ENCODE data around the gene CD22.

Gene CD22

GRCh38 chr19:35315883-35316282 lies 13.1 kb upstream of the CD22 start:
- no peak for DNase-seq

DNA sequence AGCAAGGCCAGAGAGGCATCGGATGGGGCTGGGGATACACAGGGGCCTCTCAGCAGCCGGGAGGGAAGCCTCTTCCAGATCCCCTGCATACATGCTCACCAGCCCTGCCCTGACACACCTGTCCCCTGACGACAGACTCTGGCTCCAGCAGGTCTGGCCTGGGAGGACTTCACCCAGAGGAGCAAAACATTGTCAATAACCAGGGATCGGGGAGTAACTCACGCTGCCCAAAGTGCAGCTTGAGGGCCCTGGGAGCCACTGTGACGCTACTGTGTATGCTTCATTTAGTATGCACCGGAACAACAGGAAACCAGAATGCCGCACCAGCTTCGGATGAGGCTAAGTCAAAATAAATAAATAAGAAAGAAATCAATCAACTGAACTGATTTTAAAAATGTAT lies 12.4 kb upstream of the CD22 start:
- DNase-seq = no peak

- DNase-seq = no peak
Observed at GRCh38 chr19:35317464-35318043, 11.4 kb upstream of the CD22 start.

GRCh38 chr19:35318679-35319448 lies 10.1 kb upstream of the CD22 start:
- DNase-seq = peak in 1 of 2 donors; percentile 75

- DNase-seq = peak in 1 of 2 donors; percentile 26
Observed at GRCh38 chr19:35320065-35320713, 8.8 kb upstream of the CD22 start.

GRCh38 chr19:35321291-35321690 lies 7.7 kb upstream of the CD22 start:
- DNase-seq = no peak

GRCh38 chr19:35322014-35322413 lies 7.0 kb upstream of the CD22 start:
- no peak for DNase-seq

- no peak for DNase-seq
Observed at GRCh38 chr19:35327642-35328041, 1.3 kb upstream of the CD22 start.

- no peak for DNase-seq
Observed at GRCh38 chr19:35329323-35329722, 336 bp downstream of the CD22 start.

DNA sequence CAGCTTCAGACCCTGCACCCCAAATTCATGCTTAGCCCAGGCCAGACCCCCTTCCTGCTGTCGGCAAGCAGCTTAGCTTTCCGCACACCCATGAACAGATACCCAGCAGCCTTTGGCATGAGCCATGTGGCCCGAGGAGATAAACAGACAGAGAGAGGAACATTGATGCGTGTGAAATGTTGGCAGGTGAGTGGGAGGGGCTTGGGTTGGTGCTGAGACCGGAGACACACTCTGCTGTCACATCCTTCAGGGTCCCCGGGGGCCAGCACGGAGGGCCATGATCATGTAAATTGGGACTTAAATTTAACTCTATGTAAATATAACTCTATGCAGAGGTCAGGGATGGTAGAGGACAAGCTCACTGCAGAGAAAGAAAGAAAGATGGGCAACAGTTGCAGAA lies 1.5 kb downstream of the CD22 start:
- DNase-seq = peak in 1 of 2 donors; percentile 79

DNA sequence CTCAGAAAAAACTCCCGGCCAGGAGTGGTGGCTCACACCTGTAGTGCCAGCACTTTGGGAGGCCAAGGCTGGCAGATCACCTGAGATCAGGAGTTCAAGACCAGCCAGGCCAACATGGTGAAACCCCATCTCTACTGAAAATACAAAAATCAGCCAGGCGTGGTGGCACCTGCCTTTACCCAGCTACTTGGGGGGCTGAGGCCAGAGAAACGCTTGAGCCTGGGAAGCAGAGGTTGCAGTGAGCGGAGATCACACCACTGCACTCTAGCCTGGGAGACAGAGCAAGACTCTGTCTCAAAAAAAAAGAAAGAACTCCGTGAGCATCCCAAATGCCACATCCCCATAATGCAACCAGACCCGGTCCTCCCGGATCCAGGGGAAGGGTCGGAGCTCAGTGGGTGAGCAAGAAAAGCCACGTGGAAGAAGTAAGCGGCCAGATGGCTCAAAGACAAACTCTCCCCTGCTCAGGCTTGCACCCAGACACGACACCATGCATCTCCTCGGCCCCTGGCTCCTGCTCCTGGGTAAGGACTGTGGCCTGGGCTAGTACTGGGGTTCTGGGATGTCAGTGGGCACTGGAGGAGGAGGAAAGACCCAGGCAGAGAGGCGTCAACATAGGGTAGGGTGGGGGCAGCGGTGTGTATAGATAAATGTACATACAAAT lies 2.7 kb downstream of the CD22 start:
- DNase-seq = no peak

GRCh38 chr19:35332817-35333216 lies 3.8 kb downstream of the CD22 start:
- peak in 1 of 2 donors; percentile 26 for DNase-seq

GRCh38 chr19:35334144-35334753 lies 5.3 kb downstream of the CD22 start:
- no peak for DNase-seq

- no peak for DNase-seq
Observed at GRCh38 chr19:35336166-35336955, 7.4 kb downstream of the CD22 start.

DNA sequence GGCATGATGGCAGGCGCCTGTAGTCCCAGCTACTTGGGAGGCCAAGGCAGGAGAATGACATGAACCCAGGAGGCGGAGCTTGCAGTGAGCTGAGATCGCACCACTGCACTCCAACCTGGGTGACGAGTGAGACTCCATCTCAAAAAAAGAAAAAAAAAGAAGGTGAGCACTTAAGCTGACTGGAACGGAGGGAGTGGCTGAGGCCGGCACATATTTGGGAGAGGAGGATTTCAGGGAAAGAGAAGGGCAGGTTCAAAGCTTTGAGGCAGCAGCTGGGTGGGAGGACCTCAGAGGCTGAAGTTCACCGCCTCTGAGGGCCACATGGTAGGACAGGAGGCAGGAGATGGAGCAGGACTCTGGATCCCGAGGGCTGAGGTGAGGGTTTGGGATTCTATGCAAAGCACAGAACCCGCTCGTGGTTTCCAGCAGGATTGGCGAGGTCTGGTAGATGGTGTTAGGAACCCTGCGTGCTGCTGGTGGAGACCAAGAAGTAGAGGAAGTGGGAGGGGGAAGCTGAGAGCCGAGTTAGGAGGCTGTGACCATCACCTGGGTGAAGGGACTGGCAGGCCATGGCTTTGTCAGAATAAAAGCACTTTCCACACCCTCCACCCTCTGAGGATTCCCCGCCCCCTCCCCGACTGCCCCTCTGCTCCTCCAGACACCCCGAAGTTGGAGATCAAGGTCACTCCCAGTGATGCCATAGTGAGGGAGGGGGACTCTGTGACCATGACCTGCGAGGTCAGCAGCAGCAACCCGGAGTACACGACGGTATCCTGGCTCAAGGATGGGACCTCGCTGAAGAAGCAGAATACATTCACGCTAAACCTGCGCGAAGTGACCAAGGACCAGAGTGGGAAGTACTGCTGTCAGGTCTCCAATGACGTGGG lies 8.4 kb downstream of the CD22 start:
- no peak for DNase-seq

- DNase-seq = no peak
Observed at GRCh38 chr19:35337984-35338296, 9.0 kb downstream of the CD22 start.

DNA sequence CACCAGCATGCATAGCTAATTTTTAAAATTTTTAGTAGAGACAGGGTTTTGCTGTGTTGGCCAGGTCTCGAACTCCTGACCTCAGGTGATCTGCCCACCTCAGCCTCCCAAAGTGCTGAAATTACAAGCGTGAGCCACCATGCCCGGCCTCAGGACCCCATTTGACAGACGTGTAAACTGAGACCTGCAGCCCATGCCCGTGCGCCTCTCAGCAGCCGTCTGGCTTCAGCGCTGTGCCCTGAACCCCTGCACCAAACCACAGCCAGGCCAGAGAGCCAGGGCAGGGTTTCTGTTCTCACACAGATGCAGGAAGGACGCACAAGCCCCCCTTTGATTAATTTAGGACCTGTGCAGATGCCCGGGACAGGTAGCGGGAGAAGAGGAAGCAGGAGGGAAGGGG lies 11.4 kb downstream of the CD22 start:
- DNase-seq = no peak

DNA sequence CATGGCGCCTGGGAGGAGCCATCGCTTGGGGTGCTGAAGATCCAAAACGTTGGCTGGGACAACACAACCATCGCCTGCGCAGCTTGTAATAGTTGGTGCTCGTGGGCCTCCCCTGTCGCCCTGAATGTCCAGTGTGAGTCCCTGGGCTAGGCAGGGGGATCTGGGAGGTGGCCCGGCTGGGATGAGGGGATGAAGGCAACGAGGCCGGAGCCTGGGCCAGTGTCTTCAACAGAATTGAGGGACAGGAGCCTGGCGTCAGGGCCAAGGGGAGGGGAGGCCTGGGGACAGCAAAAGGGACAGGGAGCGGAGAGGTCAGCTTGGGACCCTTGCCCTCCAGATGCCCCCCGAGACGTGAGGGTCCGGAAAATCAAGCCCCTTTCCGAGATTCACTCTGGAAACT lies 12.0 kb downstream of the CD22 start:
- no peak for DNase-seq

DNA sequence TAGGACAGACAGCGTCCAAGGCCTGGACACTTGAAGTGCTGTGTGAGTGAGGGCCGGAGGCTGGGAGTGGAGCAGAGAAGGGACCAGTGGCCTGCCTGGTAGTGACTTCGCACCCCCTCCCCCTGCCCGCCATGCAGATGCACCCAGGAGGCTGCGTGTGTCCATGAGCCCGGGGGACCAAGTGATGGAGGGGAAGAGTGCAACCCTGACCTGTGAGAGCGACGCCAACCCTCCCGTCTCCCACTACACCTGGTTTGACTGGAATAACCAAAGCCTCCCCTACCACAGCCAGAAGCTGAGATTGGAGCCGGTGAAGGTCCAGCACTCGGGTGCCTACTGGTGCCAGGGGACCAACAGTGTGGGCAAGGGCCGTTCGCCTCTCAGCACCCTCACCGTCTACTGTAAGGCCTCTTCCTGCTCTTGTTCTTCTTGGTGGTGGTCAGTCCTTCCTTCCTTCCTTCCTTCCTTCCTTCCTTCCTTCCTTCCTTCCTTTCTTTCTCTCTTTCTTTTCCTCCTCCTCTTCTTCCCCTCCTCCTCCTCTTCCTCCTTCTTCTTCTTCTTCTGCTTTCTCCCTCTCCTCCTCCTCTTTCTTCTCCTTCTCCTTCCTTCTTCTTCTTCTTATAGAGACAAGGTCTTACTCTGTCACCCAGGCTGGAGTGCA lies 12.7 kb downstream of the CD22 start:
- DNase-seq = no peak

- no peak for DNase-seq
Observed at GRCh38 chr19:35342430-35342829, 13.4 kb downstream of the CD22 start.

GRCh38 chr19:35344511-35345031 lies 15.6 kb downstream of the CD22 start:
- no peak for DNase-seq

Data from CD4-positive, alpha-beta T cell treated with Interferon alpha-2 for 1 hour (primary cell).